ENCODE results near the gene CCDC9.

Gene CCDC9

GRCh38 chr19:47310819-47311218 lies 54.5 kb downstream of the CCDC9 start:
- H3K4me3 ChIP-seq (ENCODE audit: low read depth, low read length), result no peak overlapping the region
- DNase-seq (ENCODE audit: low read depth), result peak; percentile 97
- TF ChIP-seq MAX (IDR thresholded peaks at IDR 0.05; ENCODE audit: low read depth, low read length), result peak; percentile 74
- TF ChIP-seq MYC (IDR thresholded peaks at IDR 0.05; ENCODE audit: low read depth, low read length), result peak; percentile 68
- TF ChIP-seq CTCF (IDR thresholded peaks at IDR 0.05; ENCODE audit: low read depth, low read length), result no peak

- TF ChIP-seq MAX (IDR thresholded peaks at IDR 0.05; ENCODE audit: low read depth, low read length) (no peak), MYC (IDR thresholded peaks at IDR 0.05; ENCODE audit: low read depth, low read length) (no peak), POLR2A (IDR thresholded peaks at IDR 0.05; ENCODE audit: extremely low read depth, insufficient read length) (no peak), CTCF (IDR thresholded peaks at IDR 0.05; ENCODE audit: low read depth, low read length) (no peak)
- H3K4me3 ChIP-seq (ENCODE audit: low read depth, low read length), result no peak overlapping the region
- DNase-seq (ENCODE audit: low read depth), result no peak
Measured at GRCh38 chr19:47312366-47313006, 56.2 kb downstream of the CCDC9 start.

- no peak for DNase-seq (ENCODE audit: low read depth)
- TF ChIP-seq POLR2A (IDR thresholded peaks at IDR 0.05; ENCODE audit: extremely low read depth, insufficient read length) (no peak), CTCF (IDR thresholded peaks at IDR 0.05; ENCODE audit: low read depth, low read length) (peak; percentile 5), MAX (IDR thresholded peaks at IDR 0.05; ENCODE audit: low read depth, low read length) (no peak)
- no peak overlapping the region for H3K4me3 ChIP-seq (ENCODE audit: low read depth, low read length)
Measured at GRCh38 chr19:47313754-47314295, 57.5 kb downstream of the CCDC9 start.

- DNase-seq (ENCODE audit: low read depth), result peak; percentile 100
- TF ChIP-seq MAX (IDR thresholded peaks at IDR 0.05; ENCODE audit: low read depth, low read length) (peak; percentile 94), MYC (IDR thresholded peaks at IDR 0.05; ENCODE audit: low read depth, low read length) (peak; percentile 95), CTCF (IDR thresholded peaks at IDR 0.05; ENCODE audit: low read depth, low read length) (no peak), POLR2A (IDR thresholded peaks at IDR 0.05; ENCODE audit: extremely low read depth, insufficient read length) (no peak)
- H3K4me3 ChIP-seq (ENCODE audit: low read depth, low read length), result no peak overlapping the region
Measured at GRCh38 chr19:47315125-47315821, 58.9 kb downstream of the CCDC9 start.

- peak; percentile 54 for TF ChIP-seq MAX (IDR thresholded peaks at IDR 0.05; ENCODE audit: low read depth, low read length)
- 0 out of 2 replicates have a peak, but pooled peaks have one; percentile 17 for TF ChIP-seq MYC (IDR thresholded peaks at IDR 0.05; ENCODE audit: low read depth, low read length)
- TF ChIP-seq POLR2A (IDR thresholded peaks at IDR 0.05; ENCODE audit: extremely low read depth, insufficient read length), result no peak
- no peak for DNase-seq (ENCODE audit: low read depth)
- no peak overlapping the region for H3K4me3 ChIP-seq (ENCODE audit: low read depth, low read length)
Measured at GRCh38 chr19:47316513-47316912, 60.2 kb downstream of the CCDC9 start.

Measured in NB4 (cell line).